Astrocyte of the cerebellum (primary cell): ENCODE results near the gene USP13.

ENCODE experiments used
- DNase-seq: peaks from one replicate; pipeline ENCODE4 v3.0.0-alpha.2; 2011; ENCODE audit warnings: low read depth
- H3K4me3 ChIP-seq: 2 replicates; pipeline ENCODE4 v1.5.1; 2011; ENCODE audit warnings: mild to moderate bottlenecking, low read depth, low read length, moderate library complexity
- CTCF ChIP-seq: IDR thresholded peaks from 2 replicates; pipeline ENCODE4 v1.5.1; 2012; ENCODE audit warnings: low read length, low read depth, moderate library complexity, mild to moderate bottlenecking; ENCODE audit errors: missing control alignments
- in situ Hi-C: cut with HindIII; loops from 2 replicates; pipeline ENCODE4 v1.10.0; 2017; ENCODE audit warnings: low sequenced_read_pairs

Gene USP13

GRCh38 chr3:179796421-179796820 lies 143.6 kb downstream of the USP13 start:
- no peak for DNase-seq

GRCh38 chr3:179797192-179797591 lies 144.4 kb downstream of the USP13 start:
- H3K4me3 ChIP-seq: no peak overlapping the region
- no peak for TF ChIP-seq CTCF
- no peak for DNase-seq
- in situ Hi-C loops: no loop called here

More at GRCh38 chr3:179796421-179796820, 143.6 kb downstream of the USP13 start:
- no peak for TF ChIP-seq CTCF
- in situ Hi-C loops: no loop called here
- no peak overlapping the region for H3K4me3 ChIP-seq

GRCh38 chr3:179801263-179801662 lies 148.4 kb downstream of the USP13 start:
- no peak overlapping the region for H3K4me3 ChIP-seq
- in situ Hi-C loops: no loop called here
- no peak for TF ChIP-seq CTCF
- peak; percentile 26 for DNase-seq

GRCh38 chr3:179801856-179802255 lies 149.0 kb downstream of the USP13 start:
- no peak for DNase-seq
- no peak for TF ChIP-seq CTCF
- H3K4me3 ChIP-seq: no peak overlapping the region
- in situ Hi-C loops: no loop called here

GRCh38 chr3:179806177-179806576 lies 153.3 kb downstream of the USP13 start:
- no peak for DNase-seq
- no peak overlapping the region for H3K4me3 ChIP-seq
- in situ Hi-C loops: no loop called here
- TF ChIP-seq CTCF: no peak

GRCh38 chr3:179807588-179807987 lies 154.7 kb downstream of the USP13 start:
- DNase-seq: no peak
- in situ Hi-C loops: no loop called here
- no peak overlapping the region for H3K4me3 ChIP-seq
- TF ChIP-seq CTCF: no peak

GRCh38 chr3:179809639-179810038 lies 156.8 kb downstream of the USP13 start:
- no peak overlapping the region for H3K4me3 ChIP-seq
- no peak for DNase-seq
- no peak for TF ChIP-seq CTCF
- in situ Hi-C loops: no loop called here
